DMS53 (cell line): ENCODE data around the gene STS.

Experiments used
- DNase-seq: peaks from one replicate; lab custom pipeline; 2025; lab: John Stamatoyannopoulos, UW

STS gene

DNA sequence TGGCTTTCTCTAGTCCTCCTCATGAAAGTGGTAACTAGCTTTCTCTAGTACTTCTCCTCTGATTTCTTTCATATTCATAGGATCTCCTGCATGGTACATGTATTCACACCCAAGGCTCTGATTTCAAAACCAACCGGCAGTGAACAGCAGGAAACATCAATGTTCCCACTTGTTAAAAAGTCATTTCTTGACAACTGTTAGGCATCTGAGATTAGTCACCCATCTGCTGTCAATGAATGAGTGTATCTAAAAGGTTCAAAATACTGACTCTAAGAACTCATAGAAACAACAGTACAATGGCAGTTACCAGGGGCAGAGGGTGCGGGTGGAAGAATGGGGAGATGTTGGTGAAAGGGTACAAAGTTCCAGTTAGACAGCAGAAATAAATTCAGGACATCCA lies 31.9 kb downstream of the STS start:
- DNase-seq: no peak

DNA sequence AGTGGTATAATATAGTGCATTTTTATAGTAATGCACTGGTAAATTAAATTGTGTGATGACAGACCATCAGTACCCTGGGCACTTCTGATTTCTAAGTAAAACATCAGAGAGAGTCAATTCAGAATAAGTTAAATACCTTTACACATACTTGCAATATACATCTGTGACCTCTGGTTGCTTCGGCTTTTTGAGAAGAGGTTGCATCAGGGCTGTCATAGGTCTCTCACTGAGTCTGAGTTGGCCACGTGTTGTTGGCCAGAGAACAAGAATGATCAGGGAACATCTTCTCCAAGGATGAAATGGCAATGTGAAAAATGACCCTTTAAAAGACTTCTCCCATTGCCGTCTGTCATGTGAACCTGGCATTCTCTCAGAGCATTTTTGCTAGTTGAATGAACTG lies 37.3 kb downstream of the STS start:
- DNase-seq: no peak

DNA sequence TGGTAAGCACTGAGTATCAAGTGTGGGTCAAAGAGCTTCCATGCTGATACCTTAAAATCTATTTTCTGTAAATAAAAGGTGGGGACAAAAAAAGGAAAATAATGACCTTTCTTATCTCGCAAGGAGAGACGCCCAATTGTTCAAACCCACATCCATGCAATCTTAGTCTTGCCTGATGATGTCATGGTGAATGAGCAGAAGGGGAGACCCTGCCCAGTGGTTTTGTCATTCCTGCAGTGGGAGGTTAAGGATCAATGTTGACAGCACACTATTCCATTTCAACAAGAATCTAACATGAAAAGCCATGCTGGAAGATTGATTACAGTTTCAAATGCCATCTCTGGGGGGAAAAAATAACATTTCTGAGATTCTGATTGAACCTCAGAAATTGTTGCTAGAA lies 41.2 kb downstream of the STS start:
- no peak for DNase-seq

DNA sequence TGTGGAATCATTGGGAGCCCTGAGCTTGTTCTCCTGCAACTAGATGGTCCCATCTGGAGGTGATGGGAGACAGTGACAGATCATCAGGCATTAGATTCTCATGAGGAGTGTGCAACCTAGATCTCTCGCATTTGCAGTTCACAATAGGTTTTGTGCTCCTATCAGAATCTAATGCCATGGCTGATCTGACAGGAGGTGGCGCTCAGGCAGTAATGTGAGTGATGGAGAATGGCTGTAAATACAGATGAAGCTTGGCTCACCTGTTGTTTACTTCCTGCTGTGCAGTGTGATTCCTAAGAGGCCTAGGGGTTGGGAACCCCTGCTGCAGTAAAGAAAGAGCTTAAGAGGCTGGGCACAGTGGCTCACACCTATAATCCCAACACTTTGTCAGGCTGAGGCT lies 42.6 kb downstream of the STS start:
- DNase-seq: peak; percentile 59

DNA sequence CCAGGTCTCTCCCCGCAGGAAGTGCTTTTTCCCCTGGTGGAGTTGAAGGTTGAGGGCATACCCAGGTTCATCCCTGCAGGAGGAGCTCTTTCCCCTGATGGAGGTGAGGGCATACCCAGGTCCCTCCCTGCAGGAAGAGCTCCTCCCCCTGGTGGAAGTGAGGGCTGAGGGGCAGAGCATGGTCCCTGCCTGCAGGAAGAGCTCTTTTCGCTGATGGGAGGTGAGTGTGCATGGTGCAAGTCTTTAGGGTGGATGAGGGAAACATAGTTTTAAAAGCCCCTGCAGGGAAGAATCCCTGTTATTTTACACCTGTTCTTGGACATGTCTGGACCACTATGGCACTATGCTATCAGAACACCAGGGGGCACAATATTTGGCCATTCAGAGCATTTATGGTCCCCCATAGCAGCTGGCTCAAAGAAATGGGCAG lies 44.2 kb downstream of the STS start:
- peak; percentile 7 for DNase-seq

DNA sequence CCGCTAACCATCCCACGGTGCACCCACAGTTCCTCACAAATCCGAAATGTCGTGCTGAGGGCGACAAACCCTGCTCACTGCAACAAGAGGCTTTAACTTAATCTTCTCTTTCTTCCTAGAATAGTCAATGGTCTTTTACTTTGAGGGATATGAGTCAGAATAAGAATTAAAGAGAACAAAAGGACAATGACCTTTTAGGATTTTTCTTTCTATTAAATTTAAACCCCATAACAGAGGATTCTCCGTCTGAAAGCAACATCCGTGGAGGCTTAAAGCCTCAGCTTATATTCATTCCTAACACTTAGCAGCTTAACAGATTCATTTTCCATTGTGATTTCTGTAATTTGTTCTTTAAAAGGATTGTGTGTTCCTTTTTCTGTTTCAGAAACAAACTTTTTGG lies 45.4 kb downstream of the STS start:
- no peak for DNase-seq

DNA sequence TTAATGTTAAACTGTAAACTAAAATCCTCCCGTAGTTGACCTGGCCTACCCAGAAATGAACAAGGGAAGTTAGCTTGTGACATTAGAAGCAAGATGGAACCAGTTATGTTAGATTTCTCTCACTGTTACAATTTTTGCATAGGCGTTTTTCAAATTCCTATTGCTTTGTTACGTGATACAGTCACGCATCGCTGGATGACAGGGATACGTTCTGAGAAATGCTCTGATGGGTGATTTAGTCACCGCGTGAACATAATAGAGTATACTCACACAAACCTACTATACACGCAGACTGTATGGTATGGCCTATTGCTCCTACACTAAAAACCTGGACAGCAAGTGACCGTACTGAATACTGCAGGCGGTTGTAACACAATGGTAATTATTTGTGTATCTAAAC lies 47.1 kb downstream of the STS start:
- DNase-seq: no peak
